NCI-H524 treated with DMSO at 0.1 percent for 48 hours (cell line): ENCODE results near the gene MED16.
A peak's percentile ranks its signal among the peaks of the same experiment; 100 is the strongest.

ENCODE experiments used
- DNase-seq: peaks from one replicate; lab custom pipeline; 2025; lab: John Stamatoyannopoulos, UW

Gene MED16

GRCh38 chr19:927780-928401 is 34.9 kb upstream of the MED16 start:
- no peak for DNase-seq

GRCh38 chr19:927351-927779 is 34.4 kb upstream of the MED16 start:
- no peak for DNase-seq

- DNase-seq, result no peak
Measured at GRCh38 chr19:926589-927350, 33.8 kb upstream of the MED16 start.

- no peak for DNase-seq
Measured at GRCh38 chr19:926323-926588, 33.3 kb upstream of the MED16 start.

GRCh38 chr19:925526-926322 is 32.7 kb upstream of the MED16 start, which contains the start of gene ARID3A:
Gene ARID3A (plus strand): TSS chr19:926035. CDS start chr19:929529, 3,494 bp downstream.
- DNase-seq, result peak; percentile 42

- no peak for DNase-seq
Measured at GRCh38 chr19:925087-925525, 32.1 kb upstream of the MED16 start.

- DNase-seq, result no peak
Measured at GRCh38 chr19:924553-925086, 31.6 kb upstream of the MED16 start.

- no peak for DNase-seq
Measured at GRCh38 chr19:920051-920864, 27.3 kb upstream of the MED16 start.

GRCh38 chr19:919199-920050 is 26.4 kb upstream of the MED16 start:
- no peak for DNase-seq

GRCh38 chr19:918481-919198 is 25.7 kb upstream of the MED16 start:
- DNase-seq, result no peak

- DNase-seq, result no peak
Measured at GRCh38 chr19:918152-918437, 25.1 kb upstream of the MED16 start.

GRCh38 chr19:917323-918151 is 24.6 kb upstream of the MED16 start, which contains the start of gene KISS1R:
Gene KISS1R (plus strand): TSS chr19:917333. CDS start chr19:917503, 170 bp downstream.
- no peak for DNase-seq

GRCh38 chr19:916645-917322 is 23.8 kb upstream of the MED16 start:
- no peak for DNase-seq

GRCh38 chr19:913080-913748 is 20.2 kb upstream of the MED16 start, which contains the start of gene R3HDM4:
Gene R3HDM4 (minus strand): TSS chr19:913219. CDS start chr19:913157, 62 bp downstream.
- no peak for DNase-seq

- DNase-seq, result no peak
Measured at GRCh38 chr19:912181-913079, 19.4 kb upstream of the MED16 start.

GRCh38 chr19:911197-912033 is 18.4 kb upstream of the MED16 start:
- no peak for DNase-seq
